IPS DF 19.7 (cell line): ENCODE measurements around the gene SH3RF2.
"Not testable (repeated sequence)": the region's sequence is repeated elsewhere in the genome, so short reads cannot be mapped to it uniquely, and the experiment has no call there.

ENCODE experiments used
- DNase-seq: peaks from one replicate; pipeline ENCODE4 v3.0.0-alpha.2; 2013; ENCODE audit warnings: low read depth, low spot score

Gene SH3RF2

GRCh38 chr5:146078566-146078965, 142.2 kb downstream of the SH3RF2 start:
- DNase-seq: no peak

GRCh38 chr5:146079695-146080373, 143.5 kb downstream of the SH3RF2 start:
- DNase-seq: no peak

- DNase-seq: no peak
These were observed 145.2 kb downstream of the SH3RF2 start for GRCh38 chr5:146081556-146081955.

GRCh38 chr5:146082798-146083197, 146.4 kb downstream of the SH3RF2 start:
- DNase-seq: no peak

GRCh38 chr5:146084376-146084775, 148.0 kb downstream of the SH3RF2 start:
- DNase-seq: no peak

- no peak for DNase-seq
These were observed 151.7 kb downstream of the SH3RF2 start for GRCh38 chr5:146088098-146088497.

GRCh38 chr5:146089287-146089686, 152.9 kb downstream of the SH3RF2 start:
- no peak for DNase-seq

GRCh38 chr5:146091881-146092280, 155.5 kb downstream of the SH3RF2 start:
- no peak for DNase-seq

- DNase-seq: no peak
These were observed 161.7 kb downstream of the SH3RF2 start for GRCh38 chr5:146098047-146098446.

GRCh38 chr5:146101646-146102045, 165.3 kb downstream of the SH3RF2 start:
- DNase-seq: no peak

- no peak for DNase-seq
These were observed 167.2 kb downstream of the SH3RF2 start for GRCh38 chr5:146103594-146103993.

- no peak for DNase-seq
These were observed 169.1 kb downstream of the SH3RF2 start, which contains the start of gene PLAC8L1 for GRCh38 chr5:146105477-146105876. Gene PLAC8L1 (minus strand): TSS chr5:146105577. CDS start chr5:146104311, 1,266 bp downstream.

- no peak for DNase-seq
These were observed 171.5 kb downstream of the SH3RF2 start for GRCh38 chr5:146107901-146108300.

GRCh38 chr5:146108870-146109269, 172.5 kb downstream of the SH3RF2 start:
- DNase-seq: not testable (repeated sequence)

GRCh38 chr5:146109379-146109778, 173.0 kb downstream of the SH3RF2 start:
- no peak for DNase-seq

GRCh38 chr5:146111409-146111808, 175.0 kb downstream of the SH3RF2 start:
- no peak for DNase-seq

- DNase-seq: no peak
These were observed 176.1 kb downstream of the SH3RF2 start for GRCh38 chr5:146112476-146112875.
